PC-3 (cell line): ENCODE data around the gene ANKRD13C. TPM values are rescaled to one million over a fixed set of nuclear protein-coding genes. Genes with fewer than 3 reads are reported as not detected.

ENCODE experiments used
- ATAC-seq: fragments of 200-7000 bp; cut with Tn5 transposase; 2 replicates; pipeline ENCODE4 v1.9.1; 2020; ENCODE audit warnings: mild to moderate bottlenecking, moderate library complexity
- BruUV-seq: library from RNA; stranded (reverse); fragments of 400-500 nt; replicated peaks from 2 replicates; lab custom pipeline; 2021; lab: Mats Ljungman, UMichigan
- CTCF ChIA-PET: fragments of 300-600 bp; sonication (Branson Sonifier 250); formaldehyde crosslinking; loops from one replicate; lab custom pipeline; 2022; ENCODE audit warnings: antibody characterized with exemption; lab: Charles Lee
- POLR2A ChIA-PET: fragments of 300-600 bp; sonication (Branson Sonifier 250); formaldehyde crosslinking; loops from one replicate; lab custom pipeline; 2022; ENCODE audit warnings: antibody characterized with exemption; ENCODE audit not compliant: unreplicated experiment; lab: Charles Lee
- DNase-seq: peaks from one replicate; pipeline ENCODE4 v3.0.0-alpha.2; 2015
- H2AFZ ChIP-seq: fragments of 300-600 bp; sonication (generic); 2 replicates; pipeline ENCODE4 v1.6.0; 2016; ENCODE audit warnings: antibody characterized with exemption, low read length
- H3F3A ChIP-seq: fragments of 300-600 bp; sonication (generic); one replicate; pipeline ENCODE4 v1.6.0; 2017; ENCODE audit warnings: antibody characterized with exemption, low read length, control low read depth, mild to moderate bottlenecking; ENCODE audit not compliant: unreplicated experiment
- H3K27ac ChIP-seq: fragments of 300-600 bp; sonication (generic); 2 replicates; pipeline ENCODE4 v1.5.1; 2016; ENCODE audit warnings: mild to moderate bottlenecking, low read length
- H3K27me3 ChIP-seq: fragments of 300-600 bp; sonication (generic); 2 replicates; pipeline ENCODE4 v1.6.1; 2016; ENCODE audit warnings: low read length, mixed read lengths
- H3K36me3 ChIP-seq: fragments of 300-600 bp; sonication (generic); 2 replicates; pipeline ENCODE4 v1.6.1; 2016; ENCODE audit warnings: low read depth, mixed run types, low read length, mixed read lengths
- H3K4me1 ChIP-seq: fragments of 300-600 bp; sonication (generic); 2 replicates; pipeline ENCODE4 v1.5.1; 2016; ENCODE audit warnings: low read length; ENCODE audit not compliant: insufficient read depth
- H3K4me2 ChIP-seq: fragments of 300-600 bp; sonication (generic); 2 replicates; pipeline ENCODE4 v1.6.0; 2016; ENCODE audit warnings: low read length
- H3K4me3 ChIP-seq: fragments of 300-600 bp; sonication (generic); 2 replicates; pipeline ENCODE4 v1.5.1; 2016; ENCODE audit warnings: mild to moderate bottlenecking, low read length, mixed read lengths
- H3K79me2 ChIP-seq: fragments of 300-600 bp; sonication (generic); 2 replicates; pipeline ENCODE4 v1.6.1; 2017; ENCODE audit warnings: low read length, mixed read lengths
- H3K9ac ChIP-seq: fragments of 300-600 bp; sonication (generic); 2 replicates; pipeline ENCODE4 v1.6.0; 2016; ENCODE audit warnings: mild to moderate bottlenecking, low read length
- H3K9me2 ChIP-seq: fragments of 300-600 bp; sonication (generic); replicated peaks from 2 replicates; pipeline ENCODE4 v1.6.1; 2016; ENCODE audit warnings: mixed run types, low read length, mixed read lengths
- H3K9me3 ChIP-seq: fragments of 300-600 bp; sonication (generic); 2 replicates; pipeline ENCODE4 v1.6.1; 2016; ENCODE audit warnings: low read length, mixed read lengths
- H4K20me1 ChIP-seq: fragments of 300-600 bp; sonication (generic); 2 replicates; pipeline ENCODE4 v1.6.1; 2016; ENCODE audit warnings: low read length, mixed read lengths
- EZH2 ChIP-seq: fragments of 300-600 bp; sonication (generic); IDR thresholded peaks from one replicate; pipeline ENCODE4 v1.6.1; 2017; ENCODE audit warnings: antibody characterized with exemption, mild to moderate bottlenecking, low read length; ENCODE audit not compliant: unreplicated experiment
- EZH2phosphoT487 ChIP-seq: fragments of 300-600 bp; sonication (generic); IDR thresholded peaks from 2 replicates; pipeline ENCODE4 v1.6.1; 2018; ENCODE audit warnings: mild to moderate bottlenecking, antibody characterized with exemption, low read length, borderline replicate concordance
- intact Hi-C: fragments of 100-400 bp; cut with micrococcal nuclease; formaldehyde crosslinking; loops from 2 replicates; pipeline ENCODE4 v1.9.0; 2023
- total RNA-seq: library from RNA; depleted of rRNA; stranded (reverse); fragments of >200 nt; gene quantifications from 2 replicates; pipeline ENCODE4 v1.2.3, GENCODE V29; 2014
- TF ChIP-seq, protein P1 (sequence below): fragments of 300-600 bp; sonication (generic); conservative IDR thresholded peaks from 2 replicates; pipeline ENCODE4 v1.5.1; 2017; ENCODE audit warnings: antibody characterized with exemption, low read depth, mild to moderate bottlenecking, low read length

Gene ANKRD13C
- total RNA-seq, 1 experiment from 2014 or later = 41.5 TPM

DNA sequence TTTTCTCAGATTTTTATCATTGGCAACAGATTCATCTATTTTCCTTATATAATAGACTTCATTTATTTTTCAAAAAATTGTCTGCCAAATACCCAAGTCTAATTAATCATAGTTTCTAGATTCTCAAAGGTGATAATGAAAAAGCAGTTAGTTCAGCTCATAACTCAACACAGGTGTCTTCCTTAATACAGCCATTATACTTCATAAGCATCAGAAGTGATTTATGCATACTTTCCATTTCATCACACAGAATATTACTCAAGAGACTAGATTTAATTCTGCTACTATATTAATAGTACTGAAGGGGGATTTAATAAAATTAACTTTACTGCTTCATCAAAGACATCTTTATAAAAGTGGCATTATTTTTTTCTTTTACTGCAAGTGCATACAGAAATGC lies 114.6 kb downstream of the ANKRD13C start:
- Histone ChIP-seq H2AFZ (no peak overlapping the region), H3K4me2 (no peak overlapping the region), H4K20me1 (0 out of 2 replicates have a peak, but pooled peaks cover 4% of the 10 kb centered on the region), H3F3A (no peaks in the 10 kb centered on the region), H3K9me3 (no peaks in the 10 kb centered on the region), H3K27ac (no peak overlapping the region), H3K9me2 (no peaks in the 10 kb centered on the region), H3K27me3 (no peaks in the 10 kb centered on the region), H3K36me3 (peaks cover 81% of the 10 kb centered on the region), H3K79me2 (no peaks in the 10 kb centered on the region; the same call in 1 of the 2 replicates), H3K4me1 (no peaks in the 10 kb centered on the region), H3K9ac (no peak overlapping the region), H3K4me3 (no peak overlapping the region)
- intact Hi-C loops = no loop called here
- no peak for TF ChIP-seq EZH2
- no TSS peak for BruUV-seq
- no peak for DNase-seq
- CTCF ChIA-PET = no interaction called here
- POLR2A ChIA-PET = no interaction called here
- no peak for ATAC-seq

DNA sequence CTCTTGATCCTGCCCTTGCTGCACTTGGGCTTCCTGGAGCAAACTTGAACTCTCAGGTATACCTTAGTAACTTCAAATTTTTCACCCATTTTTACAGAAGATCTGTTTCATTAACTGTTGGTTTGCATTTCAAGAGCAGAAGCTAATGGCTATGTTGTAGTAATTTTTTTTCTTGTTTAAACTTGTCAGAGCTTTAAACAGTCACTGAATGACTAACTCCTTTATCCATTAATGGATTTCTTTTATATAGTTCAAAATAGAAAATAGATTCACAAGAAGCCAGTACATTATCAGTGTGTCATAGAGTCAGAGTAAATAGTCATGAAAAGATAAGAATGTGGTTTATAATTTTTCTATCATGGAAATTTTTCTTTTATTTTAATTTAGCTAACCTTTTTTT lies 119.8 kb downstream of the ANKRD13C start:
- ChIA-PET CTCF (interaction anchor here (0.6 to 0.7 kb wide), 2 partner anchors 195 to 515 kb away, joined by 3 read pairs; no protein-coding TSS in a partner anchor), POLR2A (no interaction called here)
- DNase-seq (no peak), ATAC-seq (no peak; the same call in 1 of the 2 replicates)
- TF ChIP-seq EZH2phosphoT487 (no peak), EZH2 (no peak)
- TF ChIP-seq, protein P1, sequence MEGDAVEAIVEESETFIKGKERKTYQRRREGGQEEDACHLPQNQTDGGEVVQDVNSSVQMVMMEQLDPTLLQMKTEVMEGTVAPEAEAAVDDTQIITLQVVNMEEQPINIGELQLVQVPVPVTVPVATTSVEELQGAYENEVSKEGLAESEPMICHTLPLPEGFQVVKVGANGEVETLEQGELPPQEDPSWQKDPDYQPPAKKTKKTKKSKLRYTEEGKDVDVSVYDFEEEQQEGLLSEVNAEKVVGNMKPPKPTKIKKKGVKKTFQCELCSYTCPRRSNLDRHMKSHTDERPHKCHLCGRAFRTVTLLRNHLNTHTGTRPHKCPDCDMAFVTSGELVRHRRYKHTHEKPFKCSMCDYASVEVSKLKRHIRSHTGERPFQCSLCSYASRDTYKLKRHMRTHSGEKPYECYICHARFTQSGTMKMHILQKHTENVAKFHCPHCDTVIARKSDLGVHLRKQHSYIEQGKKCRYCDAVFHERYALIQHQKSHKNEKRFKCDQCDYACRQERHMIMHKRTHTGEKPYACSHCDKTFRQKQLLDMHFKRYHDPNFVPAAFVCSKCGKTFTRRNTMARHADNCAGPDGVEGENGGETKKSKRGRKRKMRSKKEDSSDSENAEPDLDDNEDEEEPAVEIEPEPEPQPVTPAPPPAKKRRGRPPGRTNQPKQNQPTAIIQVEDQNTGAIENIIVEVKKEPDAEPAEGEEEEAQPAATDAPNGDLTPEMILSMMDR = no peak
- H3K4me2 ChIP-seq = no peak overlapping the region
- peaks cover 79% of the 10 kb centered on the region for H3K36me3 ChIP-seq
- no peaks in the 10 kb centered on the region for H3K27me3 ChIP-seq
- no peaks in the 10 kb centered on the region for H3K9me3 ChIP-seq
- H3K4me3 ChIP-seq = no peak overlapping the region
- no TSS peak for BruUV-seq
- H3F3A ChIP-seq = no peaks in the 10 kb centered on the region
- H3K27ac ChIP-seq = no peak overlapping the region
- H3K9ac ChIP-seq = no peak overlapping the region
- H4K20me1 ChIP-seq = no peaks in the 10 kb centered on the region
- intact Hi-C loops = no loop called here
- no peaks in the 10 kb centered on the region for H3K9me2 ChIP-seq
- no peak overlapping the region for H2AFZ ChIP-seq
- H3K4me1 ChIP-seq = 0 out of 2 replicates have a peak, but pooled peaks cover under 1% of the 10 kb centered on the region
- peaks cover 8% of the 10 kb centered on the region; the same call in 1 of the 2 replicates for H3K79me2 ChIP-seq

DNA sequence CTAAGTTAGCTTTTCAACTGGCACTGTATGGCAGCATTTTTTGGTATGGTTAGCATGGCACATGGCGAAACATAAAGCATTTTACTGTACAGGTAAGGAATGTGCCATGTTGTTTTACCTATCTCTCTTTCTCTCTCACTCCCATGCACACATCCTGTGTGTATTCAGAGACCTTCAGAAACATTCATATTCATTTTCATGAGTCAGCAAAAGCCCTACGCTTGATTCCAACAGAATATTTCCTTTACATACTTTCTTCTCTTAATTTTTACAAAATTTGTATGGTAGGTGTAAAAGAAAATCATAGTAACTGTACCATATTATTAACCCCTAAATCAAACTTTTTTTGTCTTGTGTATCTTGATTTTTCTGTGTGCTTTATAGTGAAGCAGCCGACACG lies 123.0 kb downstream of the ANKRD13C start:
- no peaks in the 10 kb centered on the region for H3K9me3 ChIP-seq
- no peak overlapping the region for H3K9ac ChIP-seq
- no peak overlapping the region for H3K4me2 ChIP-seq
- no TSS peak for BruUV-seq
- H3K4me3 ChIP-seq = no peak overlapping the region
- peaks cover 27% of the 10 kb centered on the region for H4K20me1 ChIP-seq
- no peaks in the 10 kb centered on the region for H3K9me2 ChIP-seq
- H3K36me3 ChIP-seq = peaks cover 72% of the 10 kb centered on the region
- no peaks in the 10 kb centered on the region for H3K27me3 ChIP-seq
- ChIA-PET CTCF (no interaction called here), POLR2A (interaction anchor here (0.6 kb wide), 1 partner anchor 59 kb away, joined by 3 read pairs; no protein-coding TSS in a partner anchor)
- ATAC-seq (no peak), DNase-seq (no peak)
- H3F3A ChIP-seq = no peaks in the 10 kb centered on the region
- H3K27ac ChIP-seq = no peak overlapping the region
- intact Hi-C loops = no loop called here
- peaks cover 23% of the 10 kb centered on the region for H3K4me1 ChIP-seq
- TF ChIP-seq EZH2phosphoT487 (no peak), EZH2 (no peak)
- TF ChIP-seq, protein P1 = no peak
- no peak overlapping the region for H2AFZ ChIP-seq
- H3K79me2 ChIP-seq = peaks cover 40% of the 10 kb centered on the region
